Nephron (organoid): ENCODE data around the gene TMCC3.
A peak's percentile ranks its signal among the peaks of the same experiment; 100 is the strongest.
"Not testable (repeated sequence)": the region's sequence is repeated elsewhere in the genome, so short reads cannot be mapped to it uniquely, and the experiment has no call there.

Experiments
- H3K27ac Mint-ChIP-seq, 3 experiments: 2 replicates each; pipeline ENCODE4 v1.8.0; 2020; ENCODE audit warnings: mixed read lengths in 3 of 3, mild to moderate bottlenecking in 2 of 3, moderate library complexity in 1 of 3
- H3K27me3 Mint-ChIP-seq: 2 replicates; pipeline ENCODE4 v1.8.0; 2021; ENCODE audit warnings: low read depth, mild to moderate bottlenecking, moderate library complexity, mixed read lengths
- H3K36me3 Mint-ChIP-seq: 2 replicates; pipeline ENCODE4 v1.8.0; 2020; ENCODE audit warnings: low read depth, mixed read lengths
- H3K4me1 Mint-ChIP-seq: 2 replicates; pipeline ENCODE4 v1.8.0; 2020; ENCODE audit warnings: mixed read lengths
- H3K4me3 Mint-ChIP-seq, 3 experiments: 2 replicates each; pipeline ENCODE4 v1.8.0; 2020; ENCODE audit warnings: mild to moderate bottlenecking in 3 of 3, mixed read lengths in 3 of 3, moderate library complexity in 2 of 3
- H3K9me3 Mint-ChIP-seq: 2 replicates; pipeline ENCODE4 v1.8.0; 2020; ENCODE audit warnings: mixed read lengths
- CTCF ChIP-seq, 3 experiments: fragments of 200-600 bp; sonication (generic); IDR thresholded peaks; one replicate each; pipeline ENCODE4 v1.5.0; 2021; ENCODE audit warnings: antibody characterized with exemption in 3 of 3; ENCODE audit not compliant: unreplicated experiment in 3 of 3

The TMCC3 gene

DNA sequence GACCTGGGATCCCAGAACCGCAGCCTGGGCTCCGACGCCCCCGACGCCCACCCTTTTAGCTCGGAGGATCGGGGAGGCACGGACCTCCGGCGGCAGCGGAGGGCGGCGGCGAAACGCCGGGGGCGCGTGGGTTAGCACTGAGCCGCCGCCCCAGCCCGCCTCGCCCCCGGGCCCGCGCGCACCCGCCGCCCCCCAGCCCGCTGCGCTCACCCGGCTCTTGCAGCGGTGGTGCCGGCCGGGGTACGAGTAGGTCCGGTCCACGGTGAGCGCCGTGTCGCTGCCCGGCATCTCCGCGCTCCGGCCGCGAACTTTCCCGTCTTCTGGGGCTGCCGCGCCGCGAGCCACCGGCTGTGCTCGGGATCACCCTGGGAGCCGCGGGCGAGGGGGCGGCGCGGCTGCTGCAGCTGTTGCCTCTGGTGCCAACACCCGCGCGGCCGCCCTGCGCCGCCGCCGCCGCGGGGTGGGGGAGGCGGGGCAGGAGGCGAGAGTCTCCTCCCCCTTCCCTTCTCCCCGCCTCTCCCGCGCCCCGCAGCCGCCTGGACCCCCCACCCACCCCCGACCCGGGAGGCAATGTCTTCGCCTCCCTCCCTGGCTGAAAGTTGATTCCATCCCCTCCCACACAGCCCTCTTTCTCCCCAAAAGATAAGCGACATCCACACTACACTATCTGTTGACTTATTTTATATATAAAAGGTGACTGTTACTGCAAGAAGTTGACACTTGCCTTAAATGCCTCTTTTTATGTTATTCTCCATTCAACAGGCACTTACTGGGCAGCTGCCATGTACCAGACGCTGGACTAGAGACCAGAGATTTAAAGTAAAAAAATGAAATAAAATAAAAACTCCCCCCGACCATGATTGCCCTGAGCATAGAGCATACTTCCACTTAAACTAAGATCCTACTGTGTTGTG is at the start of gene TMCC3:
Gene TMCC3, minus strand, starts transcription at position 415 of the 914 bp plus-strand sequence. Its CDS starts 127 bp downstream, at position 288.
- H3K27me3 Mint-ChIP-seq = no peaks in the 10 kb centered on the region
- peaks cover 48% of the 10 kb centered on the region for H3K4me1 Mint-ChIP-seq
- H3K9me3 Mint-ChIP-seq = no peaks in the 10 kb centered on the region
- no peaks in the 10 kb centered on the region for H3K36me3 Mint-ChIP-seq
- peak within 1 kb of the TSS; percentile 93 to 97 (median 95) for H3K4me3 Mint-ChIP-seq
- peak within 1 kb of the TSS; percentile 84 to 96 (median 94) for H3K27ac Mint-ChIP-seq
- no peak for TF ChIP-seq CTCF (IDR thresholded peaks at IDR 0.05; ENCODE audit: unreplicated experiment in 3 of 3)

DNA sequence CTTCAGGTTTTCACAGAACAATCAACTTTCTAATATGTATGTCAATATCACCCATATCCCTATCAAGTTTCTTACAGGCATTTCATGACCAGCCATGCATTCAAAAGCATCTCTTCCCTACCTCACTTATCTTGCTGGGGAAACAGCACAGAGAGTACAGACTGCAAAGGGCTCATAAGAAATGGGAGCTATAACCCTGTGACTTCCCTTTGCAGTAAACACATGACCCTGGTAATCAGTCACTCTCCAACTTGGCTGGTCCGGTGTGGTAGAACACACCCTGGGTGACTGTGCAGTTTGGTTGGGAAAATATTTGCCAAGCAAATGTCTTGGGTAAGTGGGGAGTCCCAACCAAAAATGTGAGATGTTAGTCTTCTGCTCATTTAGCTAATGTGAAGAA is 49.4 kb upstream of the TMCC3 start:
- Mint-ChIP-seq H3K36me3 (peaks cover 9% of the 10 kb centered on the region), H3K4me3 (no peak overlapping the region), H3K27me3 (no peaks in the 10 kb centered on the region), H3K4me1 (peaks cover 24% of the 10 kb centered on the region), H3K9me3 (no peaks in the 10 kb centered on the region), H3K27ac (peak overlapping the region in 1 of 3 experiments; percentile 3)
- no peak for TF ChIP-seq CTCF (IDR thresholded peaks at IDR 0.05; ENCODE audit: unreplicated experiment in 3 of 3)

DNA sequence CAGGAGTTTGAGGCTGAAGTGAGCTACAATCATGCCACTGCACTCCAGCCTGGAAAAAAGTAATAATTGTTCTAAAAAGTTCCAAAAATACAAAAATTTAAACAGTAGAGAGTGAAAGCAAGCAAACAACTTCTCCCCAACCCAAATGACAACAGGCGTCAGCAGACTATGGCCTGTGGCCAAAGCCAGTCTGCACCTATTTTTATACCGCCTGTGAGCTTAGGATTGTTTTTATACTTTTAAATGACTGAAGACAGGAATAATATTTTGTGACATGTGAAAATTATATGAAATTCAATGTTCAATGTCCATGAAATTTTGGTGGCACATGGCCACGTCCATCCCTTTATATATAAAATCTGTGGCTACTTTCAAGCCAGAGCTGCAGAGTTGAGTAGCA is 48.2 kb upstream of the TMCC3 start:
- H3K36me3 Mint-ChIP-seq = peaks cover 9% of the 10 kb centered on the region
- no peak for TF ChIP-seq CTCF (IDR thresholded peaks at IDR 0.05; ENCODE audit: unreplicated experiment in 3 of 3)

GRCh38 chr12:94697631-94698030 is 47.3 kb upstream of the TMCC3 start:
- Mint-ChIP-seq H3K9me3 (no peaks in the 10 kb centered on the region), H3K27ac (no peak overlapping the region), H3K36me3 (peaks cover 9% of the 10 kb centered on the region), H3K4me3 (no peak overlapping the region), H3K4me1 (peaks cover 9% of the 10 kb centered on the region), H3K27me3 (no peaks in the 10 kb centered on the region)
- no peak for TF ChIP-seq CTCF (IDR thresholded peaks at IDR 0.05; ENCODE audit: unreplicated experiment in 3 of 3)

More for the DNA sequence above, 48.2 kb upstream of the TMCC3 start:
- Mint-ChIP-seq H3K4me3 (no peak overlapping the region), H3K4me1 (peaks cover 16% of the 10 kb centered on the region), H3K27ac (no peak overlapping the region), H3K9me3 (no peaks in the 10 kb centered on the region), H3K27me3 (no peaks in the 10 kb centered on the region)

GRCh38 chr12:94694732-94695131 is 44.4 kb upstream of the TMCC3 start:
- Mint-ChIP-seq H3K27me3 (no peaks in the 10 kb centered on the region), H3K36me3 (peaks cover 7% of the 10 kb centered on the region), H3K27ac (no peak overlapping the region), H3K4me3 (no peak overlapping the region), H3K9me3 (no peaks in the 10 kb centered on the region), H3K4me1 (peaks cover 7% of the 10 kb centered on the region)
- TF ChIP-seq CTCF (IDR thresholded peaks at IDR 0.05; ENCODE audit: unreplicated experiment in 3 of 3) = no peak

DNA sequence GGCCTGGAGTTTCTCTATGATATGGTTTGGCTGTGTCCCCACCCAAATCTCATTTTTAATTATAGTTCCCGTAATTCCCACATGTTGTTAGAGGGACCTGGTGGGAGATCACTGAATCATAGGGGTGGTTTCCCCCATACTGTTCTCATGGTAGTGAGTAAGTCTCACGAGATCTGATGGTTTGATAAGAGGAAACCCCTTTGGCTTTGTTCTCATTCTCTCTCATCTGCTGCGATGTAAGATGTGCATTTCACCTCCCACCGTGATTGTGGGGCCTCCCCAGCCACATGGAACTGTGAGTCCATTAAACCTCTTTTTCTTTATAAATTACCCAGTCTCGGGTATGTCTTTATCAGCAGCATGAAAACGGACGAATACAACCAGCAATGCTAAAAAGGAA is 42.5 kb upstream of the TMCC3 start:
- not testable (repeated sequence) for H3K4me3 Mint-ChIP-seq, H3K27me3 Mint-ChIP-seq, H3K4me1 Mint-ChIP-seq, H3K9me3 Mint-ChIP-seq, H3K36me3 Mint-ChIP-seq, H3K27ac Mint-ChIP-seq
